NT2/D1 (cell line): ENCODE results near the gene ZNF202.

Source experiments
- SUZ12 ChIP-seq: IDR thresholded peaks from 2 replicates; pipeline ENCODE4 v1.6.1; 2011; ENCODE audit not compliant: insufficient read length, insufficient read depth; ENCODE audit errors: extremely low read depth
- YY1 ChIP-seq: IDR thresholded peaks from 2 replicates; pipeline ENCODE4 v1.6.1; 2011; ENCODE audit not compliant: insufficient read length, insufficient read depth
- ZNF274 ChIP-seq: IDR thresholded peaks from 2 replicates; pipeline ENCODE4 v1.6.1; 2011; ENCODE audit warnings: mild to moderate bottlenecking, low read depth, low read length

GRCh38 chr11:123742031-123742723, 717 bp upstream of the ZNF202 start:
- TF ChIP-seq YY1 (no peak), SUZ12 (no peak), ZNF274 (no peak)
